HUES6 (cell line): Measurements from ENCODE around the gene TXNDC16.

ENCODE experiments used
- H3K27ac ChIP-seq: 2 replicates; pipeline ENCODE4 v1.7.0; 2013; ENCODE audit warnings: low read depth, mild to moderate bottlenecking, low read length, inconsistent platforms
- H3K27me3 ChIP-seq: 2 replicates; pipeline ENCODE4 v1.6.1; 2013; ENCODE audit warnings: low read length; ENCODE audit not compliant: control insufficient read depth, insufficient read depth
- H3K36me3 ChIP-seq: 2 replicates; pipeline ENCODE4 v1.6.1; 2013; ENCODE audit warnings: low read length; ENCODE audit not compliant: control insufficient read depth, insufficient read depth
- H3K4me1 ChIP-seq: 2 replicates; pipeline ENCODE4 v1.6.1; 2013; ENCODE audit warnings: low read length; ENCODE audit not compliant: control insufficient read depth, insufficient read depth
- H3K4me3 ChIP-seq: 2 replicates; pipeline ENCODE4 v1.5.1; 2013; ENCODE audit warnings: low read depth, low read length
- H3K9ac ChIP-seq: one replicate; pipeline ENCODE4 v1.6.1; 2013; ENCODE audit warnings: mild to moderate bottlenecking, low read length
- H3K9me3 ChIP-seq: 2 replicates; pipeline ENCODE4 v1.6.1; 2013; ENCODE audit warnings: low read depth, low read length; ENCODE audit not compliant: control insufficient read depth, insufficient read depth

The TXNDC16 gene

GRCh38 chr14:52446355-52446754 lies 106.0 kb downstream of the TXNDC16 start:
- Histone ChIP-seq H3K9me3 (no peaks in the 10 kb centered on the region), H3K4me1 (no peaks in the 10 kb centered on the region), H3K4me3 (no peak overlapping the region), H3K36me3 (no peaks in the 10 kb centered on the region), H3K9ac (no peak overlapping the region), H3K27ac (no peak overlapping the region), H3K27me3 (no peaks in the 10 kb centered on the region)

GRCh38 chr14:52443506-52443905 lies 108.8 kb downstream of the TXNDC16 start:
- no peak overlapping the region for H3K27ac ChIP-seq
- H3K9ac ChIP-seq, result no peak overlapping the region
- no peaks in the 10 kb centered on the region for H3K27me3 ChIP-seq
- H3K4me1 ChIP-seq, result no peaks in the 10 kb centered on the region
- no peaks in the 10 kb centered on the region for H3K36me3 ChIP-seq
- H3K9me3 ChIP-seq, result no peaks in the 10 kb centered on the region
- H3K4me3 ChIP-seq, result no peak overlapping the region

DNA sequence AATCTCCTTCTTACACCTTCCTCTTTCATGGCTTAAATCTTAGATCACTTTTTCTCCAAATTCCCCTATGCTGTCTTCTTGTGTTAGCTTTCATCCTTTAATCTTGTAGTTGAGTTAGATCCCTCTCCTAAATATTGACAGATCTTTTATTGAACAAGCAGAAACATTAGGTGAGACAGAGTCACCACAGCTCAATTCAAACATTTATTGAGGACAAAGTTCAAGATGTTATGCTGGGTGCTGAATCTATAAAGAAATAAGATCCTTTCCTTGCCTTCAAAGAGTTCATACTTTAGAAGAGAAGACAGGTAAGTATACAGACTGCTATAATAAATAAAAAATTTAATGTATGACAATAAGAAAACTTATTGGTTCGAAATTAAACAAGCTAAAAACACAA lies 109.7 kb downstream of the TXNDC16 start:
- H3K4me1 ChIP-seq, result no peaks in the 10 kb centered on the region
- H3K36me3 ChIP-seq, result no peaks in the 10 kb centered on the region
- no peak overlapping the region for H3K9ac ChIP-seq
- no peak overlapping the region for H3K27ac ChIP-seq
- no peaks in the 10 kb centered on the region for H3K27me3 ChIP-seq
- no peaks in the 10 kb centered on the region for H3K9me3 ChIP-seq
- H3K4me3 ChIP-seq, result no peak overlapping the region

- Histone ChIP-seq H3K4me1 (no peaks in the 10 kb centered on the region), H3K4me3 (no peak overlapping the region), H3K27me3 (no peaks in the 10 kb centered on the region), H3K36me3 (no peaks in the 10 kb centered on the region), H3K9me3 (no peaks in the 10 kb centered on the region), H3K9ac (no peak overlapping the region), H3K27ac (no peak overlapping the region)
Observed at GRCh38 chr14:52442166-52442565, 110.1 kb downstream of the TXNDC16 start.

DNA sequence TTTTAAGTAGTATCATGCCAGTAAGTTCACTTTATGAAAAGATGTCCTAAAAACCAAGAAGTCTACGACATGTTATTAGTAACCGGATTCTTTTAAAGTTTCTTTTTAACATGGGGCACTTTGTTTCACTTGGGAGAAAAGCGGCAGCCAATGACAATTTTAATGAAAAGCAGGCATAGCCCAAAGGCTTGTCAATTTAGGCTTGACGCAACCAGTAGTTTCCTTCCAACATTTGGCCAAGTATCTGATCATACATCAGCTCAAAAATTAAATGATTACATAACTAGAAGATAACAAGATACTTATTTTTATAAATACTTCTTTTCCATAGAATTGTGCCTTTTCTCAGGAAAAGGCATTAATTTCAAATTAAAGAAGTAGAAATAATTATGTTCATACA lies 112.8 kb downstream of the TXNDC16 start:
- Histone ChIP-seq H3K9me3 (no peaks in the 10 kb centered on the region), H3K4me3 (no peak overlapping the region), H3K36me3 (no peaks in the 10 kb centered on the region), H3K27ac (no peak overlapping the region), H3K9ac (no peak overlapping the region), H3K4me1 (no peaks in the 10 kb centered on the region), H3K27me3 (no peaks in the 10 kb centered on the region)

GRCh38 chr14:52434955-52435354 lies 117.3 kb downstream of the TXNDC16 start:
- Histone ChIP-seq H3K4me3 (no peak overlapping the region), H3K9me3 (no peaks in the 10 kb centered on the region), H3K36me3 (no peaks in the 10 kb centered on the region), H3K27ac (no peak overlapping the region), H3K27me3 (no peaks in the 10 kb centered on the region), H3K4me1 (no peaks in the 10 kb centered on the region), H3K9ac (no peak overlapping the region)

DNA sequence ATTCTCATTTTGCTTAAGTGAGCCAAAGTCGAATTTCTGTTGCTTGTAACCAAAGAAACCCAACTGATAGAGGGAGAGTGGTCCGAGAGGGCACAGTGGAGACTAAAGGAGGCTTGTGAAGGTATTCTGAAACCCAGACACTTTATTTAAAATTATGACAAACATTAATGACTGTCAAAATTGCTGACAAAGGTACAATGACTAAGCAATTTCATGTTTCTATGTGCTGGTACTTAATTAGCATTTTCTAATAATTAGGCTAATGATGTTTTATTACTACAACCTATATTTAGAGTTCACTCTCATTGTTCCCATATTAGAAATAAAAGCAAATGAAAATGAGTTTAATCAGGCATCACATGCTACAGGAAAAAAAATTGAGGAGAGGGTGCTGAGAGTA lies 121.8 kb downstream of the TXNDC16 start:
- H3K4me1 ChIP-seq, result no peaks in the 10 kb centered on the region
- H3K9ac ChIP-seq, result no peak overlapping the region
- no peaks in the 10 kb centered on the region for H3K36me3 ChIP-seq
- no peak overlapping the region for H3K4me3 ChIP-seq
- no peaks in the 10 kb centered on the region for H3K9me3 ChIP-seq
- no peaks in the 10 kb centered on the region for H3K27me3 ChIP-seq
- no peak overlapping the region for H3K27ac ChIP-seq

DNA sequence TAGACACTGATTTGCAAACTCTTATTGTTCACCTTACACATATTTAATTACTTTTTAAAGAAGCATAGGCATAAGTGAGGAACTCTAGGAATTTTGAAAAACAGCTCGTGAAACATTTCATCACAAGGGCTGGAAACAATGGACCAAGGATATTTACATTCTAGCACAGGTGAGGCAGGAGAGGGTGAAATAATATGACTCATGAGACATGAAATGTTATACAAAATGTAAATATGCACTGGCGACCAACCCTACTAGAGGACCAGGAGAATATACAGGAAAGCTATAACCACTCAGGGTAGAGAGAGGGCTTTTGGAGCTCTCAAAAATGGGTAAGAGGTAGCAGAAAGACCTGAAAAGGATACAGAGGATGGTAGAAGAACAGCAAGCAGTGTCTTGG lies 122.9 kb downstream of the TXNDC16 start:
- Histone ChIP-seq H3K36me3 (no peaks in the 10 kb centered on the region), H3K27ac (no peak overlapping the region), H3K9me3 (no peaks in the 10 kb centered on the region), H3K9ac (no peak overlapping the region), H3K27me3 (no peaks in the 10 kb centered on the region), H3K4me3 (no peak overlapping the region), H3K4me1 (no peaks in the 10 kb centered on the region)

GRCh38 chr14:52427460-52427859 lies 124.8 kb downstream of the TXNDC16 start:
- Histone ChIP-seq H3K9me3 (no peaks in the 10 kb centered on the region), H3K4me3 (no peak overlapping the region), H3K27ac (no peak overlapping the region)

DNA sequence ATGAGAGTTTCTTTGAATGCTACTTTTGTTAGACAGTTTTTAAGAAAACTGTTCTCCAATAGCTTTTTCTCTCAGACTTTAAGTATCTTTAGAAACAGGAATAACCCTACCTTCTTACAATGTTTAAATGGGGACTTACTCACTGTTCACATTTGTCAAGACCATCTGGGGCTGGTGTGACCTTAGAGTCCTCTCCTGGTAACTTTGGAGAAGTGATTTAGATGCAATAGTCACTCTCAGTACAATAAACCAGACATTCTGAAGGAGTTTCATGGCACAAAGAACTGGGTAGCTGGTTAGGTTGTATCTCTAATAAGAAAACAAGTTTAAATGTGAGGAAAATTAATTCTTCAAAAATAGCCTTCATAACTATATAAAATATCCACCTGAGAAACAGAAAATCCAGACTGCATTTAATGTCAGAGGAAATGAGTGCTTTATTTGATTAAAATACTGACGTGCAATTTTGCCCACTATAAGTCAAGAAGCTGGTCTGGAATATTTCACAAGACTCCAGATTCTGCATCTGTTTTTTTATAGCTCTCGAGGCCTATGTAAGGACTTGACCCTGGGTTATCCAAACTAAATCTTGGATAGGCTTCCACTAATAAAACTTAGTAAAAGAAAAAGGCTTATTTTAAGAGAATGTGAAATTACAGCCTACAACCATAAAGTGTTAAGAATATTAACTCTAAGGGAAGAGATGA lies 129.5 kb downstream of the TXNDC16 start:
- H3K9ac ChIP-seq, result no peak overlapping the region
- H3K9me3 ChIP-seq, result no peaks in the 10 kb centered on the region
- no peaks in the 10 kb centered on the region for H3K36me3 ChIP-seq

More at GRCh38 chr14:52427460-52427859, 124.8 kb downstream of the TXNDC16 start:
- H3K4me1 ChIP-seq, result no peaks in the 10 kb centered on the region
- no peaks in the 10 kb centered on the region for H3K27me3 ChIP-seq
- no peak overlapping the region for H3K9ac ChIP-seq
- no peaks in the 10 kb centered on the region for H3K36me3 ChIP-seq

GRCh38 chr14:52417139-52417538 lies 135.2 kb downstream of the TXNDC16 start:
- H3K36me3 ChIP-seq, result no peaks in the 10 kb centered on the region
- H3K4me3 ChIP-seq, result no peak overlapping the region
- no peaks in the 10 kb centered on the region for H3K9me3 ChIP-seq
- H3K9ac ChIP-seq, result no peak overlapping the region
- no peaks in the 10 kb centered on the region for H3K27me3 ChIP-seq
- H3K4me1 ChIP-seq, result no peaks in the 10 kb centered on the region
- no peak overlapping the region for H3K27ac ChIP-seq

More for the DNA sequence above, 129.5 kb downstream of the TXNDC16 start:
- H3K27me3 ChIP-seq, result no peaks in the 10 kb centered on the region
- no peaks in the 10 kb centered on the region for H3K4me1 ChIP-seq
- H3K27ac ChIP-seq, result no peak overlapping the region
- no peak overlapping the region for H3K4me3 ChIP-seq
